HUES48 (cell line): ENCODE results near the gene SUSD1.
A peak's percentile ranks its signal among the peaks of the same experiment; 100 is the strongest.

ENCODE experiments used
- H3K27ac ChIP-seq: one replicate; pipeline ENCODE4 v1.7.0; 2013; ENCODE audit warnings: low read depth, low read length, inconsistent platforms
- H3K27me3 ChIP-seq: 2 replicates; pipeline ENCODE4 v1.6.1; 2013; ENCODE audit warnings: mild to moderate bottlenecking, low read length; ENCODE audit not compliant: control insufficient read depth, insufficient read depth
- H3K36me3 ChIP-seq: 2 replicates; pipeline ENCODE4 v1.6.1; 2013; ENCODE audit warnings: low read length; ENCODE audit not compliant: control insufficient read depth, insufficient read depth
- H3K4me1 ChIP-seq: 2 replicates; pipeline ENCODE4 v1.6.1; 2013; ENCODE audit warnings: mild to moderate bottlenecking, low read length; ENCODE audit not compliant: control insufficient read depth, insufficient read depth
- H3K4me3 ChIP-seq: 2 replicates; pipeline ENCODE4 v1.5.1; 2013; ENCODE audit warnings: mild to moderate bottlenecking, low read depth, low read length
- H3K9ac ChIP-seq: 2 replicates; pipeline ENCODE4 v1.6.1; 2013; ENCODE audit warnings: mild to moderate bottlenecking, low read depth, low read length, moderate library complexity
- H3K9me3 ChIP-seq: 2 replicates; pipeline ENCODE4 v1.6.1; 2013; ENCODE audit warnings: low read length; ENCODE audit not compliant: control insufficient read depth, insufficient read depth

Gene SUSD1

DNA sequence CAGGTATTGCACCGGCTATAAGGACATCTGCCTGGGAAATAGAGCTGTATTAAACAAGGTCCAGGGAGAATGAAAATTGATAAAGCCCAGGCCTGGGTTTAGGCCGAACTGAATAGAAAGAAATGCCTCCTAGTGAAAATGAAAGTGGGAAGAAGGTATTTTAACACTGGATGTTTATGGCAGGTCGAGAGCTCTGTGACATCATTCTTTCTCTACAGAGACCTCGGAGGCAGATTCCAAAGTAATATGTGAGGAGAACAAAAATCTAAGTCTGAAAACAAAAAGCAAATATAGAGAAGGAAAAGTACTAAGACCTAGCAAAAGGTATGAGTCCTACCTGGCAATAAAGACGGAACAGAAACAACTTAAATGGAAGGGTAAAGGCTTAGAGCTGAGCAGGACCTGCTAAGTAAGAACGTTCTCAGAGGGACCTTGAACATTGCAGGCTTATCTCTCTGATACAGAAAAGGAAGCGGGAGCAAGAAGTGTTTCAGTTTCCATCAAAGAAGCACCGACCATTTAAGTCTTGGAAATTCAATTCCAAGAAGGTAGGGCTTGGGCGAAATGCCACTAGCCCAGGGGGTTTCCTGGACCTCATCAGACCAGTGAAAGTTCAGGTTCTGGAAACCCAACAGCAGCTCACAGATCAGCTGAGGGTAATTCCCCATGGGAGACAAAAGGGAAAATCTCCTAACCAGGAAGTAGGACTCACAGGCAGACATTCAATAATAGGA is 80.0 kb downstream of the SUSD1 start:
- Histone ChIP-seq H3K36me3 (no peaks in the 10 kb centered on the region; the same call in 1 of the 2 replicates), H3K27ac (no peak overlapping the region), H3K4me3 (no peak overlapping the region), H3K4me1 (peaks cover 34% of the 10 kb centered on the region), H3K27me3 (no peaks in the 10 kb centered on the region), H3K9ac (no peak overlapping the region), H3K9me3 (no peaks in the 10 kb centered on the region)

DNA sequence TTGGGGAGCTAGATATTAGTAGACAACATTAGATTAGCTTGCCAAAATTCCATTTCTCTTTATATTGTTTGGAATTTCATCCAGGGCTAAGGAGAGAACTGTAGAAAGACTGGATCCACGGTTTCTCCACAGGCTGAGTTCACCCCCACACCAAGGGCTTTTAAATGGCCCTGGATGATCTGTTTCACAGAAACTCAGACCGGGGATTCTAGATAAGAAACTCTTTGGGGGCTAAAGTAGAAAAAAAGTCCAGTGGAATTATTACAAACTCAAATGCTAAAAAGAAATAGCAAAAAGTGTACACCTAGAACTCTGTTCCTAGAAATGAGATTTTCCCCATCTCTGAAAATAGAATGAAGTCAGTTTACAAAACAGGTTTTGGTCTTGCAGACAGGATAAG is 80.9 kb downstream of the SUSD1 start:
- Histone ChIP-seq H3K4me3 (no peak overlapping the region), H3K27me3 (no peaks in the 10 kb centered on the region), H3K4me1 (peaks cover 33% of the 10 kb centered on the region), H3K9me3 (no peaks in the 10 kb centered on the region), H3K9ac (no peak overlapping the region), H3K27ac (no peak overlapping the region), H3K36me3 (no peaks in the 10 kb centered on the region; the same call in 1 of the 2 replicates)

DNA sequence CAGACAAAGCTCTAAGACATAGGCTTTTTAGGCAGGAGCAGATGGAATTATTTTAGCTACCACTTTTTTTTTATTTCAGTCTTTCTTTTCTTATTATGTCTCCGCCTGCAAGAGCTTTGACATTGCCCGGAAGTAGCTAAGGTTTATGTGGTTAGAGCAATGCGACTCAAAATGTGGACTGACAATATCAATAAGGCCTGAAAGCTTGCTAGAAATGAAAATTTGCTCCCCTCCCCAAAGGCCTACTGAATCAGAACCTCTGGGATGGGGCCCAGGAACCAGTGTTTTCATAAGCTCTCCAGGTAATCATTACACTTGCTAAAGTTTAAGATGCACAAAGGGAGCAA is 81.3 kb downstream of the SUSD1 start:
- Histone ChIP-seq H3K4me3 (no peak overlapping the region), H3K27ac (no peak overlapping the region), H3K9ac (no peak overlapping the region), H3K9me3 (no peaks in the 10 kb centered on the region), H3K4me1 (peaks cover 29% of the 10 kb centered on the region), H3K36me3 (no peaks in the 10 kb centered on the region; the same call in 1 of the 2 replicates), H3K27me3 (no peaks in the 10 kb centered on the region)

DNA sequence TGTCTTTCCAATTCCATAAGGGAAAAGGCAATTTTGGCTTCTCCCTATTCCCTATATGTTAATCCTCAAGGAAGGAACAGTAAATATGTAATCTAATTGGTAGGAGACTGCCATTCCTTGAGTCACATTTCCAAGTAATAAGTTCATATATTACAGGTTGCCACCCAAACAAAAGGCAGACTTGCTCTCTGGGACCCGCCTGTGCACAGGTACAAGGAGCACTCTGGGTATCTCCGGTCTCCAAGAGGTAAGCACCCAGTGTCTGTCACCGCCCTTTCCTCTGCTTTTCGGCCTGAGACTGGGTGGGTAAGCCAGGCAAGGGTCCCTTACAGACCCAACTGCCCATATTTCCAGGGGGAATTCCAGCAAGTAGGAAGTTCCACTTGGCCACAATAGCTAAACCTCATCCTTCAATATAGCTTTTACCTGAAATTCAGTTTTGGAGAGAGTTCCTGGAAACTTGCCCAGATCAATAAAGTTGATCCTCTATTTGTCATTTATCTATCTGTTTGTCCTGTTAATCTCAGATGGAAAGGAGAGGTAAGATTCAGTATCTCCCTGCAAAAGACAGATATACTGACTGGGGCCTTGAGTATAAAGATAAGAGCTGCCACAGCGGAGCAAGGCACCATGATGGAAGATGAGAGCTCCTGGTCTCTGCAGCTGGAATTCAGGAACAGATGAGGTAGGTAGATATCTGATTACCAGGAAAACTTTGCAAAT is 81.8 kb downstream of the SUSD1 start:
- H3K27ac ChIP-seq: no peak overlapping the region
- H3K9ac ChIP-seq: no peak overlapping the region
- no peaks in the 10 kb centered on the region for H3K27me3 ChIP-seq
- H3K4me1 ChIP-seq: peaks cover 23% of the 10 kb centered on the region
- H3K4me3 ChIP-seq: no peak overlapping the region
- no peaks in the 10 kb centered on the region; the same call in 1 of the 2 replicates for H3K36me3 ChIP-seq
- H3K9me3 ChIP-seq: no peaks in the 10 kb centered on the region

DNA sequence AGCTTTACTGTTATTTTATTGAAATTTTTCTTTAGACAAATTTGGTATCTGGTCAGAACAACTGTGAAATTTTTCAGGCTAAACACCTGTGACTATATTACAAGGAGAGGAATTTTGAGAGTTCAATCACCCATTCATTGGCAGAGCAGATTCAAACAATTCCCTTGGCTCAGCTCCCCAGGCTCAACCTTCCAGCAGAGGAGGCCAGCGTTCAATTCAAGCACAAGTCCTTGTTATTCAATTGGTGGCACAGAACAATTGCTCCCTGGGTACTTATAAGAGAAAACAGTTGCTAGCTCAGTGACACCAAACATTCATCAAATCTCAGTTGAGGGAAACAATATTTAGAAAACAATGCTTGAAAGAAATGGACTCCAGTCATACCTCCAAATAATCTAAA is 83.3 kb downstream of the SUSD1 start:
- Histone ChIP-seq H3K4me3 (no peak overlapping the region), H3K27ac (peak overlapping the region; percentile 66), H3K36me3 (no peaks in the 10 kb centered on the region; the same call in 1 of the 2 replicates), H3K9me3 (no peaks in the 10 kb centered on the region), H3K27me3 (no peaks in the 10 kb centered on the region), H3K4me1 (peaks cover 18% of the 10 kb centered on the region), H3K9ac (no peak overlapping the region)

DNA sequence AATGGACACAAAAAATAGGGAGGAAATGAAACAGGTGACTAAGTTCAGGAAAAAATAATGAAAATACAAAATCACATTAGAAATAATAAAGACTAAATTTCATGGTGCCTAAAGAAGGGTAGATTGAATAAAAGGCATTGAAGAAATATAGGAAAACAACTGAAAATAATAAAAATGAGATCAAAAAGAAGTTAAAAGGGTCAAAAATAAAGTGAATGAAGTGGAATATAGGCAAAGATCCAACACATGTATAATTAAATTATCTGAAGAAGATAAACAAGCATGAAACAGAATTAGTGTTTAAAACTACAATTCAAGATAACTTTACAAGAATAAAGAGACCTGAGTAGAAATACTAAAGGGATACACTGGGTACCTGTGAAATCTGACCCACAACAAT is 87.6 kb downstream of the SUSD1 start:
- no peak overlapping the region for H3K27ac ChIP-seq
- no peaks in the 10 kb centered on the region for H3K9me3 ChIP-seq
- peaks cover 17% of the 10 kb centered on the region for H3K4me1 ChIP-seq
- no peaks in the 10 kb centered on the region for H3K27me3 ChIP-seq
- no peak overlapping the region for H3K4me3 ChIP-seq
- H3K9ac ChIP-seq: no peak overlapping the region
- H3K36me3 ChIP-seq: no peaks in the 10 kb centered on the region

DNA sequence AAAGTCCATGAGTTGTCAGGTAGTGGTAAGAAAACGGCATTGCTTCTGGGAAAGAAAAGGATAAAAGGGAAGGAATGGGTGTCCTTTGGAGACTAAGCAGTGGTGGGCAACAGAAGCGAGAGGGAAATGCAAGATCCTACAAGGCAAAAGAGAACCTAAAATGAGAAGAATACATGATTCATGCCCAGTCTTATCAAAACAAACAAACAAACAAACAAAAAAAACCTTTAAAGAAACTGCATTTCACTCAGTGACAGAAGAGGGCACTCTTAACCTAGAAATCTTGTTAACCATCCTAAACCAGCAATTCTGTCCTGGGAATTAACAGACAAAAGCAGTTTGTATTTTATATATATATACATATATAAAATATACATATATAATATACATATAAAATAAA is 88.5 kb downstream of the SUSD1 start:
- Histone ChIP-seq H3K27me3 (no peaks in the 10 kb centered on the region), H3K9ac (no peak overlapping the region), H3K27ac (no peak overlapping the region), H3K4me1 (peaks cover 8% of the 10 kb centered on the region), H3K36me3 (no peaks in the 10 kb centered on the region), H3K9me3 (no peaks in the 10 kb centered on the region), H3K4me3 (no peak overlapping the region)

DNA sequence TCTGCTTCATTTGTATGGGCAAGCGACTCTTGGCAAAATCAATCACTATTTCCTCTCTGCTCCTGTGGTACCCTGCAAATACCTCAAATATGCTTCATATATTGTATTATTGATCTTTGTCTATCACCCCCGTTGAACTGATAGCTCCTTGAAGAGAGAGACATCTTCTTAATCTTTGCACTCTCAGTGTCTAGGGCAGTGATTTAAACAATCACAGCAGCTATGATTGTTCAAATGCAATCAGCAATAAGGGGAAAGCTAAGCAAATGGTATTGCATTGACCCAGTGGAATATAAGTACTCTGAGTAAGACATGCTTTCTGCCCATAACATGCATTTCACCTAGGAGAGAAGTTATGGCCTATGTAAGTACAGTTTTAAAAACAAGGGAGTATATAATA is 90.2 kb downstream of the SUSD1 start:
- Histone ChIP-seq H3K36me3 (no peaks in the 10 kb centered on the region), H3K27me3 (no peaks in the 10 kb centered on the region)

DNA sequence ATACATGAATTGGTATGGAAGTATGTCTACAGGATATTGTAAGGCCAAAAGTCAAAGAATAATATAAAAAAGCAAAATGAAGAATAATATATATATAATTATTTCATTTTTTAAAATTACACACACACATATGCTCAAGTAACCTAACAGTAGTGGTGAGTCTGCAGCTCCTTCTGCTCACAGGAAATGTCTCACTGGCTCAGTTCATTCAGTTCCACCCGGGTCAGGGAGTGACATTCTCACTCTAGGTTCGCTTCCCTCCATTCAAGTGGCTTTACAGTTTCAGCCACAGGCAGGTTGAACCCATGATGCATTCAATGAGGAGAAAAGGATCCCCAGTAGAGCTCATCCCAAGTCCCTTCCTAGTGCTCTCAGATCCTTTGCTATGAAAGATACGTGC is 90.8 kb downstream of the SUSD1 start:
- H3K4me3 ChIP-seq: no peak overlapping the region
- no peaks in the 10 kb centered on the region for H3K36me3 ChIP-seq
- no peaks in the 10 kb centered on the region for H3K4me1 ChIP-seq
- H3K9ac ChIP-seq: no peak overlapping the region
- H3K9me3 ChIP-seq: no peaks in the 10 kb centered on the region
- no peak overlapping the region for H3K27ac ChIP-seq
- no peaks in the 10 kb centered on the region for H3K27me3 ChIP-seq

More for the DNA sequence above, 90.2 kb downstream of the SUSD1 start:
- no peaks in the 10 kb centered on the region for H3K4me1 ChIP-seq
- no peak overlapping the region for H3K27ac ChIP-seq
- no peak overlapping the region for H3K4me3 ChIP-seq
- no peaks in the 10 kb centered on the region for H3K9me3 ChIP-seq
- H3K9ac ChIP-seq: no peak overlapping the region

DNA sequence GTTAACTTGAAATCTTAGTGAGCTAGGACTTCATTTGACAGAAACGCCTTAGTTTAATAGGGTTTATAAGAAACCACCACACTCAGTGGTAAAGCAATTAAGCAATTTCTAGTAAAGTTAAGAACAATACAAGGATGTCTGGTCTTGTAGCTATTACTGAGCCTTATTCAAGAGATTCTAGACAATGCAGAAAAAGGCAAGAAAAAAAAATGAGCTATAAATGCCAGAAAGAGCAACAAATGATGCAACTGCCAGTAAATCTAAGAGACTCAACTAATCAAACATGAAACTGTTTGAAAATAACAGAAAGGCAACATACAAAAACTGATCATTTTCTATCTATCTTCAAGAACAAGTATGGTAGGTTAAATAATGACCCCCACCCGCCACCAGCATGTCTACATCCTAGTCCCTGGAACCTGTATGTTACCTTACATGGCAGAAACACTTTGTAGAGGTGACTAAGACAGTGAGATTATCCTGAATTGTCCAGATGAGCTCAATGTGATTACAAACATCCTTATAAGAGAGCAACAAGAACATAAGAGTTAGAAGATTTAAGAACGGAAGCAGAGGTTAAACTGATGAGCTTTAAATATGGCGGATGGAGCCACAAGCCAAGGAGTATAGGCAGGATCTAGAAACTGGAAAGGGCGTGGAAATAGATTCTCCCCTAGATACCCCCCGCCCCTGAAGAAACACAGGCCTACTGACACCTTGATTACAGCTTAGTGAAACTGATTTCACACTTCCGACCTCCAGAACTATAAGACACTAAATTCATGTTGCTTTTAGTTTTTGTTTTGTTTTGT is 93.0 kb downstream of the SUSD1 start:
- Histone ChIP-seq H3K27me3 (no peaks in the 10 kb centered on the region), H3K27ac (no peak overlapping the region), H3K36me3 (no peaks in the 10 kb centered on the region), H3K9ac (no peak overlapping the region), H3K4me1 (no peaks in the 10 kb centered on the region), H3K9me3 (no peaks in the 10 kb centered on the region), H3K4me3 (no peak overlapping the region)
